Fibroblast of lung (primary cell): ENCODE data around the gene ST6GALNAC6.

ENCODE experiments used
- EZH2 ChIP-seq: IDR thresholded peaks from 2 replicates; pipeline ENCODE4 v1.5.1; 2012; ENCODE audit warnings: low read length, control low read depth, mild to moderate bottlenecking; ENCODE audit errors: missing control alignments
- TF ChIP-seq, protein P1 (sequence below), 2 donors: IDR thresholded peaks in 1 of 2; conservative IDR thresholded peaks in 1 of 2; 1 replicate in 1 of 2; 2 replicates in 1 of 2; pipeline ENCODE4 v1.5.1; 2011 to 2012; ENCODE audit warnings: low read length in 2 of 2, control low read depth in 1 of 2, inconsistent platforms in 1 of 2, low read depth in 1 of 2, mild to moderate bottlenecking in 1 of 2

DNA sequence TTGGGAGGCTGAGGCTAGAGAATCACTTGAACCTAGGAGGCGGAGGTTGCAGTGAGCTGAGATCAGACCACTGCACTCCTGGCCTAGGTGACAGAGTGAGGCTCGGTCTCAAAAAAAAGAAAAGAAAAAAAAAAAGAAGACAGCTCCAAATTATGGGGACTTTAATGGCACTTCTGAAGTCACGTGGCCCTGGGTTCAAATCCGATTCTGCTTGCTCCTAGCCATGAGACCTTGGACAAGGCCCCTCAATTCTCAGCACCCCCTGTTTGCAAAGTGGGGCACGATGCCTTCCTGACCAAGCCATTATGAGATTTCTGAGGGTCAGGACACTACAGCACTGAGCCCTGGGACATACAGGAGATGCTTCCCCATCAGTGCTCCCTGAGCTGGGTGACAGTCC lies 43.9 kb downstream of the ST6GALNAC6 start:
- no peak for TF ChIP-seq EZH2
- TF ChIP-seq, protein P1, sequence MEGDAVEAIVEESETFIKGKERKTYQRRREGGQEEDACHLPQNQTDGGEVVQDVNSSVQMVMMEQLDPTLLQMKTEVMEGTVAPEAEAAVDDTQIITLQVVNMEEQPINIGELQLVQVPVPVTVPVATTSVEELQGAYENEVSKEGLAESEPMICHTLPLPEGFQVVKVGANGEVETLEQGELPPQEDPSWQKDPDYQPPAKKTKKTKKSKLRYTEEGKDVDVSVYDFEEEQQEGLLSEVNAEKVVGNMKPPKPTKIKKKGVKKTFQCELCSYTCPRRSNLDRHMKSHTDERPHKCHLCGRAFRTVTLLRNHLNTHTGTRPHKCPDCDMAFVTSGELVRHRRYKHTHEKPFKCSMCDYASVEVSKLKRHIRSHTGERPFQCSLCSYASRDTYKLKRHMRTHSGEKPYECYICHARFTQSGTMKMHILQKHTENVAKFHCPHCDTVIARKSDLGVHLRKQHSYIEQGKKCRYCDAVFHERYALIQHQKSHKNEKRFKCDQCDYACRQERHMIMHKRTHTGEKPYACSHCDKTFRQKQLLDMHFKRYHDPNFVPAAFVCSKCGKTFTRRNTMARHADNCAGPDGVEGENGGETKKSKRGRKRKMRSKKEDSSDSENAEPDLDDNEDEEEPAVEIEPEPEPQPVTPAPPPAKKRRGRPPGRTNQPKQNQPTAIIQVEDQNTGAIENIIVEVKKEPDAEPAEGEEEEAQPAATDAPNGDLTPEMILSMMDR (conservative IDR thresholded peaks at IDR 0.05 in 1 of 2, IDR thresholded peaks at IDR 0.05 in 1 of 2; ENCODE audit: low read depth in 1 of 2, low read length in 2 of 2) = no peak
